ENCODE results near the gene SLC22A31.

Gene SLC22A31

GRCh38 chr16:89149386-89149785 lies 51.0 kb downstream of the SLC22A31 start:
- no peak for DNase-seq (ENCODE audit: low read depth)

DNA sequence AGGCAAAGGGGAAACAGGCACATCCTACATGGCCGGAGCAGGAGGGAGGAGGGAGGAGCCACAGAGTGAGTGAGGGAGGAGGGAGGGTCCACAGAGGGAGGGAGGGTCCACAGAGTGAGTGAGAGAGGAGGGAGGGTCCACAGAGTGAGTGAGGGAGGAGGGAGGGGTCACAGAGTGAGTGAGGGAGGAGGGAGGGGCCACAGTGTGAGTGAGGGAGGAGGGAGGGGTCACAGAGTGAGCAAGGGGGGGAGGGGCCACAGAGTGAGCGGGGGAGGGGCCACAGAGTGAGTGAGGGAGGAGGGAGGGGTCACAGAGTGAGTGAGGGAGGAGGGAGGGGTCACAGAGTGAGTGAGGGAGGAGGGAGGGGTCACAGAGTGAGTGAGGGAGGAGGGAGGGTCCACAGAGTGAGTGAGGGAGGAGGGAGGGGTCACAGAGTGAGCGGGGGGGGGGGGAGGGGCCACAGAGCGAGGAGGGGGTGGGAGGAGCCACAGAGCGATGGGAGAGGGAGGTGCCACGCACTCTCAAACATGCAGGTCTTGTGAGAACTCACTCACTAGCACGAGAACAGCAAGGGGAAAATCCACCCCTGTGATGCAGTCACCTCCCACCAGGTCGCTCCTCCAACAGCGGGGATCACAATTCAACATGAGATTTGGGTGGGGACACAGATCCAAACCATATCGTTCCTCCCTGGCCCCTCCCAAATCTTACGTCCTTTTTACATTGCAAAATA lies 53.1 kb downstream of the SLC22A31 start:
- no peak for DNase-seq (ENCODE audit: low read depth)

- DNase-seq (ENCODE audit: low read depth) = no peak
Measured at GRCh38 chr16:89146211-89147005, 53.9 kb downstream of the SLC22A31 start.
